ENCODE results near the gene LRRC55.

Gene LRRC55

GRCh38 chr11:57203882-57204480 is 22.2 kb downstream of the LRRC55 start:
- no peak for DNase-seq

- peak; percentile 14 for DNase-seq
Measured at GRCh38 chr11:57205041-57205641, 23.4 kb downstream of the LRRC55 start.

- no peak for DNase-seq
Measured at GRCh38 chr11:57207168-57207567, 25.4 kb downstream of the LRRC55 start.

GRCh38 chr11:57210781-57211180 is 29.0 kb downstream of the LRRC55 start:
- DNase-seq = no peak

GRCh38 chr11:57213342-57214097 is 31.8 kb downstream of the LRRC55 start:
- DNase-seq = peak; percentile 56

DNA sequence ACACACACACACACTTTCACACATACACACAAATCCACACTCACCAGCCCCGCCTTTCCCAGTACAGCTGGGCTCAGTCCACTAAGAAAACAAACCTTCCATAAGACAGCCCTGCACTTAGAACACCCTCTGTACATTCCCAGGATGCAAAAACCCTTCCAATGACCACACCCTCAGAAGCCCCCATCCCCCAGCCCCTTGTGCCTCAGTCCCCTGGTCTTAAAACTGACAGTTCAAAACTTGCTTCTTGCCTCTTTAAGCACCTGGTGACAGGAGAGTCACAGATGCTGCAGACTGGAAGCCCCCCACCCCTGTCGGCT is 32.3 kb downstream of the LRRC55 start:
- DNase-seq = peak; percentile 56

DNA sequence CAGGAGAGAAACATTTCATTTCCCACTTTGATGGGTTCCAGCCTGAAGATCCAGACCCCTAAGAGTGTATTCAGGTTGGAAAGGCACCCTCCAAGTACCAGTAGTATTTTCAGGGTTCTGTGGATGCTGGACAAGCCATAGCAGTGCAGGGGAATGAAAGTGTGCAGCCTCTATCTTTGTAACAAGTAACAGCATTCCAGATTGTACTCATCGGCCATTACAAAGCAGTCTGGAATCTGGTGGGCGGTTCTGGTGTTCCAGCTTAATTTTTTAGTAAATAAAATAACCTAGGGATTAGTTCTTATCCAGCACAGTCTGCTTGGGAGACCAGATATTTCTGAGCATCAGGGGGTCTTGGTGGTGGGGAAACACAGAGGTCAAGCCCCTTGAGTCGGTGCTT is 32.7 kb downstream of the LRRC55 start:
- peak; percentile 87 for DNase-seq

- no peak for DNase-seq
Measured at GRCh38 chr11:57216463-57216862, 34.7 kb downstream of the LRRC55 start.

DNA sequence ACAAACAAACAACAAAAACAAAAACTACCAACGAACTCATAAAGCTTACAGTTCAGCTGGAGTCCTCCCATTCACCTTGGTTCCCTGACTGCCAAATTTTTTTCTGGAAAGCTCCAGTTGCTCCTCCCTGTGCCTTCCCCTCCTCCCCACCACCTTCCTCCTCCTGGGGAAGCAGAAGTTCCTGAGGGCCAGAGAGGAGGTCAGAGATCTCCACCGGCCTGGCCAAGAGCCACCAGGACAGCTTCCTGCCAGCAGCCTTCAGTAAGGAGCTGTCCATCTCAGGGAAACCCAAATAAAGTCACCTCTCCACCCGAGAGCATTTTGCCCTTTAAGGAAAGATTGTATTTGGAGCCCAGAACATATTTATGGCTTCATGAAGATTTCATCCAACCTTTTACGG is 35.3 kb downstream of the LRRC55 start:
- no peak for DNase-seq

GRCh38 chr11:57219021-57219627 is 37.4 kb downstream of the LRRC55 start:
- DNase-seq = no peak

GRCh38 chr11:57222239-57222638 is 40.5 kb downstream of the LRRC55 start:
- DNase-seq = no peak

GRCh38 chr11:57223601-57224000 is 41.8 kb downstream of the LRRC55 start:
- DNase-seq = peak; percentile 65

GRCh38 chr11:57224128-57224527 is 42.4 kb downstream of the LRRC55 start:
- no peak for DNase-seq

DNA sequence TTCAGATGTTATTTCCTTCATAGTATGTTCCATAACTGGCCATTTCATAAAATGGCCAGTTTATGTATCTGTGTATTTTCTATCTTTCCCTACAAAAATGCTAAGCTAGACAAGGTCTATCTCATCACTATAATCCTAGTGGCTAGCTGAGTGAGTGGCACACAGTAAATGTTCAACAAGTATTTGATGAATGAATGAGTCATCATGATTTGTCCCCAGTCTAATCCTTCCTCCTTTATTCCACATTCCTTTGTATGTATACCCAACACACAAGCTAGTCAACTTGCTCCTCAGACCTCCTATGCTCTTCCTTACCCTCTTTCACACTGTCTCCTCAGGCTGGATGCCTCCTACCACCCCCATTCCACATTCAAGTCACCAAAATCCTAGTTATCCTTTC is 42.8 kb downstream of the LRRC55 start:
- DNase-seq = peak; percentile 87

DNA sequence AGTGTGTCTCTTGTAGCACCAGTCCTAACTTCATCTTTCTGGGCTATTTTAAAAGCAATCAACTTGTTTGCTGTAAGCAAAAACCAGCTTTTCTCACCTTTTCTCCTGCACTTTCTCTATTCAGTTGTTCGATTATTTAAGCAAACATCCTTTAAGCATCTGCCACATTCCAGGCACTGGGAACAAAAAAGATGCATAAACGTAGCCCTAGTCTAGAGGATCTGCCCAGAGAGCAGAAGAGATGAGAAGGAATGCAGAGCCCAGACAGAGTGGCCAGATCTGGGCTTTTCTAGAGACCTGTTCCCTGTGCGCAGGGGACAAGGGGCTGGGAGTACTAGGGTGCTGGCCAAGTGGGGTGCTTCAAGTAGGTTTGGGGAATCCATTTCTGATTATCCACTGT is 46.8 kb downstream of the LRRC55 start:
- DNase-seq = no peak

DNA sequence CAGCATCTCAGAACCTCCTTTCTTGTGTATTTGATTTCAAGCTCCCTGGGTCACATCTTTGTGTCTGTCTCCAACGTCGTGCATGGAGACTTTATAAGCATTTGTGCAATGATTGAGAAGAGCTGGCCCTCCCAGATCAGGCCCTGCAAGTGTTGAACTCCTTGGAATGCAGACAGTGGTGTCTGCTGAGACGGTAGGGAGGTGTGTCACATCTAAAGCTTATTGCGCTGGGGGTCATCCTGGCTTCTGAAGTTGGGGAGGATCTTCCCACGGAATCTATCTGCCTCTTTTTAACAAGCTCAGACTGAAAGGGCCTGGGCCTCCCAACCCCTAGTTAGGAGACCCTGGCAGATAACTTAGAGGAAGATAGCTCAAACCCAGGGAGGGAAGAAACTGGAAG is 48.6 kb downstream of the LRRC55 start:
- DNase-seq = peak; percentile 50

- DNase-seq = no peak
Measured at GRCh38 chr11:57230791-57231538, 49.2 kb downstream of the LRRC55 start.

DNA sequence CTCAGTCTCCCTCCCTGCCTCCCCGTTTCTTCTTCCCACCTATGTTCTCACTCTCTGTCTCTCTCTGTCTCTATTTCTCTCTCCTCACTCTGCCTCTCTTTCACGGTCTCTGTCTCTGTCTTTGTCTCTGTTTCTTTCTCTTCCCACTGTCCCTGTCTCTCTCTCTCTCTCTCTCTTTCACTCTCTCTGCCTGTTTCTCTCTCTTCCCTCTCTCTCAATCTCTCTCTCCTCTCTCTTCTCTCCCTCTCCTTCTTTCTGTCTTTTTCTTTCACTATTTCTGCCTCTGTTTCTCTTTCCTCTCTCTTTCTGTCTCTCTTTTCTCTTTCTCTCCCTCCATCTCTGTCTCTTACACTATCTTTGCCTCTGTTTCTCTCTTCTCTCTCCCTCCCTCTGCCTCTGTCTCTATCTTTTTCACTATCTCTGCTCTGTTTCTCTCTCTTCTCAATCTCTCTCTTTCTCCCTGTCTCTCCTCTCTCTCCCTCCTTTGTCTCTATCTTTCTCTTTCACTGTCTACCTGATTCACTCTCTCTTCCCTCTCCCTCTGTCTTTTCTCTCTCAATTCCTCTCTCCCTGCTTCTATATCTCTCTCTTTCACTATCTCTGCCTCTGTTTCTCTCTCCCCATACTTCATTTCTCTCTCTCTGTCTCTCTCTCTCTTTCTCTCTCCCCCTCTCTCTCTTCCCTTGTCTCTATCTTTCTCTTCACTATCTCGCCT is 49.9 kb downstream of the LRRC55 start:
- no peak for DNase-seq

DNA sequence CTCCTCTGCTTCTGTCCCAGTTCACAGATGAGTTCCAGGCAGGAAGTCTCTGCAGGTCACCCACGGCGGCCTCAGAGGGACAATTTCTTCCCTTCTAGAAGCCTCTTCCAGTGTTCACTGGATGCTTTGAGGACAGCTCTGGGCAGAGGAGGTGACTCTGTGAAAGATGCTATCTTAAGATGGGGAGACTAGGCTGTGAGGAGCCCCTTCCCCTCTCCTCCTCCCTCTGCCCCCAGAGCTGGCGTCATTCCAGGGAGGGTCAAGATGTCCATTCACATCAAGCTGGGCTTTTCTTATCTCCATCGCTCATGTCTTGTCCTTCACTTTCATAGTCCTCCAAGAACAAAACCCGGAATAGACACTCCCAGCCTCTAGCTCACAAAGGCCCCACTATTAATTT is 51.9 kb downstream of the LRRC55 start:
- DNase-seq = no peak

GRCh38 chr11:57235761-57236703 is 54.3 kb downstream of the LRRC55 start:
- DNase-seq = no peak

DNA sequence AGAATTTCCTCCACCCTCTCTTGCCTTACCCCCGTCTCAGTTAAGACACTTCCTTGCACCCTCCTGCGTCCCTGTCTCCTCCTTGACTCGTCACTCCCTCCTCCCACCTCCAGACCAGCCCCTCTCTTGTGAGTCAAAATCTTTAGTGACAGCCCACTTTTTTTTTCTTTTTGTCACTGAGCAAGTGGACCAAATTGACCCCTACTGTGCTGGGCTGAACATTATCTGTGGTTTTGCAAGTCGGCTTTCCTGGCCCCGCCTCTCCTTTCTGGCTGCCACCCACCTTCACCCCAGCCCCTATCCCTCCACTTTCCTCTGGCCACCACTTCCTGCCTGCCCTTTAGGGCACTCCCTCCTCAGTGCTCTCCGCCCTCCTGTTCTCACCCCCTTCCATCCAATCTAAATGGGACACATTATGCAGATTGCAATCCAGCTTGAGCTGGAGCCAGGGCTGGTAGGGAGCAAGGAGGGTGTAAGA is 55.5 kb downstream of the LRRC55 start, which contains the start of gene APLNR:
APLNR (minus strand) TSS at position 47 of the 478 bp plus-strand sequence. CDS start 246 bp downstream, outside the sequence.
- no peak for DNase-seq
